HG03354 (cell line): ENCODE data around the gene TOMM6.

ENCODE experiments used
- ATAC-seq: cut with Tn5 transposase; IDR thresholded peaks from one replicate; pipeline ENCODE4 v1.9.1; 2021; ENCODE audit warnings: mild to moderate bottlenecking; ENCODE audit not compliant: unreplicated experiment, poor library complexity, severe bottlenecking

TOMM6 gene

DNA sequence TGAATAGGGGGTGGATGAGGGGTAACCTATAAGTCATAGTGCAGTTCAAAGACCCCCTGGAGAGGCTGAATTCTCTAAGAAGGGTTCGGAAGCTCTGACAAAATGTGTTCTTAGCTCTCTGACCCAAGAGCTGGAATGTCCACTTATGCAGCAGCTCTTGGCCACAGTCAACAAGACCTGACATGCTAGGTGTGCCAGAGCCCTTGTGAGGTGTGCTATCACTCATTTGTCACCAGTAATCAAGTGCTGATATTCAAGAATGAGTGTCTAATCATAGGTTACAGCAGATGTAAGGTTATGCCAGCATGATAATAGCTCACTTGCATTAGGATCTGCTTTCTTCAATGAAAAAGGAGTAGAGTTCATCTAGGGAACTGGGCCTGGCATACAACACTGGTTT, 28.1 kb downstream of the TOMM6 start:
- ATAC-seq, result no peak

DNA sequence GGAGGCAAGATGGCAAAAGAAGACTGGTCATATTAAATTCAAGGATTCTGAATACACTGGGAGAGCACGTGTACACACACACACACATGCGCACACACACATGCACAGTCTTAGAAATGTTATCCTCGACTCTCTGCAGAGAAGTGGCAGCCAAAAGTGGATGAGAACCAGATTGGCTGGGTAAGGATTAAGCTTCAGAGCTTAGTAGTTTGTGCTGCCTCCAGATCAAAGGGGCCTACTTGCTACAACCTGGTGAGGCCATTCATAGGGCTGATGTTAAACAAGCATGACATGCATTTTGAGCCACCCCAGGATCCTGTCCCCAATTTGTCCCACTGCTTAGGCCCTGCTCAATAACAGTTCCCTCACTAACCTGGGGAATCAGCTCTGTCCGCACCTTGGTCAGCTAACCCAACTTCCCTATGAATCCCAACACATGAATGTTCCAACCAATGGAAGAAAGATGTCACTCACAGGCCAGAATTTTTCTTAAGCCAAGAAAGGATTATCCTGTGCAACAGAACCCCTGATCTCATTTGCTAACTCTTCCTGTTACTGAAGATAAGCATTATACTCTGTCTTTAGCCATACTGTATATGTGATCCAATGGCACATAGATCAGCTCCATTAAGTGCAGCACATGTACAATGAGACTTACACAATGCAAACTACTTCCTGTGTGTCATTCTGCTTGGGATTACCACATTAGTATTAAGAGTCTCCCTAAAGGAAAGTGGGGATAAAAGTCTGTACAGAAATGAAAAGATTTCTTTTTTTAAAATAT, 31.0 kb downstream of the TOMM6 start:
- ATAC-seq, result no peak

DNA sequence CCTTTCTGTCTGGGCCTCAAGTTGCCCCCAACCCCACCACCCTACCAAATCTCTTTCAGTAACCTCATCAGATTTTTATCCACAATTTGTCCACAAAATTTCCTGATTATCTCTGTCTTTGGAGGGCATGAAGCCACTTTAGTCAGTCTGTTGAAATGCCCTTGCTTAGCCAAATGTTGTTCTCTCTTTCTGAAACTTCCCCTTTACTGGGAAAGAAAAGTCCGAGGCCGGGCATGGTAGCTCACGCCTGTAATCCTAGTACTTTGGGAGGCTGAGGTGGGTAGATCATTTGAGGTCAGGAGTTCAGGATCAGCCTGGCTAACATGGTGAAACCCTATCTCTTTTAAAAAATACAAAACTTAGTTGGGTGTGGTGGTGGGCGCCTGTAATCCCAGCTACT, 33.8 kb downstream of the TOMM6 start:
- no peak for ATAC-seq

DNA sequence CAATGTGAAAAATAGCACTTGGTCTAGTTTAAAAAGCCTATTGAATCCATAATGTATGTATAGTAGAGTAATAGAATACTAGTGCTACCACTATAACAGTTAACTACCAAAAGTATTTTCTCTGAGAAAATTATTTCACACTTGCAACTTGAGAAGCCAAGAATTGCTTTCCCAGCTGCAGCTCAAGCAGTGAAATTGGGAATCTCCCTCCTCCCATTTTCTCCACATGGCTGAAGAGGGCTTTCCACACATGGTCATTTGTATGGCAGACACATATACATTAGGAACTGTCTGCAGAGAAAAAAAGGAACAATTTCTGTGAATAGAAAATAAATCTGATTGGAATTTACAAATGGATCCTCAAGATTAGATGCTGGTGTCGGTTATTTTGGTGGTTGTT, 34.5 kb downstream of the TOMM6 start:
- ATAC-seq, result no peak

DNA sequence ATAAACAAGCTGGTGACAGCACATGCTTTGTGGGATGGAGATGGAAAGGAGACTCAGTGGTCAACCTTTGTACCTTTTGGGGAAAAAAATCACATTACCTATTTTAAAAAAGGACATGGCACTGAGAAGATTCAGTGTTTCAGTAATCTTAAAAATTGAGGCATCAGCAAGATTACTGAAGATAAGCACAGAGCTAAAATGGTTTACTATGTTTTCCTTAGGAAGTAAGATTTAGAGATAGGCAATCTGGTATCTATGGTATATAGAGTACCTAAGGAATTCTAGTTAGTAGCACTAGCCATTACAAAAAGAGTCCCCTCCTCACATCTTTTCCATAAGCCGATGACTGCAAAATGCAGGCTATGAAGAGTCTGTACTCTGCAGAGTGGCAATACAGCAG, 35.7 kb downstream of the TOMM6 start:
- no peak for ATAC-seq

DNA sequence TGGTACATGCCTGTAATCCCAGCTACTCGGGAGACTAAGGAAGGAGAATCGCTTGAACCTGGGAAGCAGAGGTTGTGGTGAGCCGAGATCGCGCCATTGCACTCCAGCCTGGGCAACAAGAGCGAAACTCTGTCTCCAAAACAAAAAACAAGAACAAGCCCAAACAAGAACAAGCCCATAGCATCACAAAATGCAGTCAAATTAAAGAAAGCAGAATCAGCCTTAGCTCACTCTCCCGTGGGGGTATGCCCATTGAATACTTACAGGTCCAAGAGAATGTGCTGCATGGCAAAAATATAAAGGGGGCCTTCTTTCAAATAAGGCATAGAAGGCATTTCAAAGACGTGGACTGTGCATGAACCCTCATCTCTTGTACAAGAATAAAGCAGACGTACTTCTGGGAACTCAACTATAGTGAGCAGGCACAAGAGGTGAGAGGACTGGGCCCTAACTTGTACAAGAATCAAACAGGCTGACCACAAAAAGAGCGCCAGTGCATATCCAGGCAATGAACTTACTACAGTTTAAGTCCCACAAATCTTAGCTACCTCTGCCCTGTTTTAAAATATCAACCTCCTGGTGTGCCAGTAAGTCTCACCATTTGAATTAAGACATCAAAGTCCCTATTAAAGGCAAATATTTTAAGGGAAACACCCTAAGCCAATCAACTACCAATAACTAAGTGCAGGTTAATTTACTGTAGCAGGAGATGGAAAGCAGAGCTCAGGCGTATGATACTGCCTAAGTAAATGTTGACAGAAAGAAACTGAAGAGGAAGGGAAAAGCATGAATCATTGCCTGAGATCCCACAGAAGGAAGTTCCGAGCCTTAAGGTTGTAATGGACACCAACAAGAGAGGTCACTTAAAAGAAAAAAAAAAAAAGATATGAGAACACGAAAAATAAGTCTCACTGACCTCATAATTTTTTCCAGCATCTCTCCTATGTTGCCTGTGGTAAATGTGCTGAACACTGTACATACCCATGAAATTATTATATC, 37.4 kb downstream of the TOMM6 start:
- ATAC-seq, result no peak

DNA sequence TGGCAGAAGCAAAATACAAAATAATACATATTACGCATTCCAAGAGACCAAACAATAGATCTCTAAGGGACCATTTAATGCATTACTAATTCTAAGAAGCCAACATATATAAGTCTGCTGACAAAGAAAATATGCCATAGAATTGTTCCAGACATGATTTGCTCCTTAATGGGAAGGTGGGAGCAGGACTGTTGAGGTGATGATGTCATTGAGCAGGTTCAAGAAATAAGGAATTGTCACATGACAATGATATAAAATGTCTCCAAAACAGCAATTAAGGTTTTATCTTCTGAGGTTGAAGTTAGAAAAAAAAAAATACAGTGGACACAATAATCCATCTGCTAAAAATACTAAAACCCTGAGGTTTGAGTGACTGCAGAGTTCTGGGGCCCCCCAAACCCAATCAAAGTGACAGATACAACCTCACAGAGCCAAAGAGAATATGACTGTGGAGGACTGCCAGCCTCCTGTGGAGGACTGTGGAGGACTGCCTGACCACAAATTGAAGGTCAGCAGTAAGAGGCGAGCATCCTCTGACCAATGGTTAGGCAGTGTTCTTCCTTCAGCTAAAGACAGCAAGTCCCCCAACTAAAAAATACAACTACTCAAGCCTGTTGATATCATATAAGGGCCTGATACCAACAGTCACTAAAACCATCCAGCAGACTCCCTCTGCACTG, 39.0 kb downstream of the TOMM6 start:
- ATAC-seq, result no peak

DNA sequence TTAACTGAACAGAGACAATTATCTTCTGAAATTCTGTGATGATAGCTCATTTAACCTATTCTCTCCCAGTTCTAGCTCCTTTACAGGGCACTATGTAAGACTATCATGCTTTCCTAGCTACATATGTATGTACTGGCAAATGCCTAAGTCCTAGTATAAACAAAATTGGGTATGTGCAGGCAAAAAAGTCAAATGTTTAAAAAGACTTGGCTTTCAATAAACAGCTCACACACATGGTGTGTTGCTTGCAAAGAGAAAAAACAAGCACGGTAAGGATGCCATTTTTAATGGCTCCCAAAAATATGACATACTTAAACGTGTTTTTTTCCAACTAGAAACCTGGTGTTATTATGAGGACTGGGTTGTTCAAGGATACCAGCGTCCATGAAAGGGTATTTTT, 44.8 kb downstream of the TOMM6 start:
- no peak for ATAC-seq

DNA sequence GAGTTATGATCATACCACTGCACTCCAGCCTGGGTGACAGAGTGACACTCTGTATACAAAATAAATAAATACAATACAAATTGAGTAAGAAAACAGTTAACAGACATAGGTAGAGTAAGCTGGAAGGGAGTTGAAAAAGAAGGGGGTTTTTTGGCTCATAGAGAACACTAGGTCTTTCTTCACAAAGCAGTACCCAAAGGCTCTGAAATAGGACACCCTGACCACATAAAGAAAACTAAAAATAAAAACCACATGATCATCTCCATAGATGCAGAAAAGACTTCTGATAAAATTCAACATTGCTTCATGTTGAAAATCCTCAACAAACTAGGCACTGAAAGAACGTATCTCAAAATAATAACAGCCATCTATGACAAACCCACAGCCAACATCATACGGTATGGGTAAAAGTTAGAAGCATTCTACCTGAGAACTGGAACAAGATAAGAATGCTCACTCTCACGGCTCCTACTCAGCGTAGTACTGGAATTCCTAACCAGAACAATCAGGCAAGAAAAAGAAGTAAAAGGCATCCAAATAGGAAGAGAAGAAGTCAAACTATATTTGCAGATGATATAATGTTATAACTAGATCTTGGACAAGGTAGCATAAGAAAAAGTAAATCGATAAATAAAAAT, 48.6 kb downstream of the TOMM6 start:
- no peak for ATAC-seq

DNA sequence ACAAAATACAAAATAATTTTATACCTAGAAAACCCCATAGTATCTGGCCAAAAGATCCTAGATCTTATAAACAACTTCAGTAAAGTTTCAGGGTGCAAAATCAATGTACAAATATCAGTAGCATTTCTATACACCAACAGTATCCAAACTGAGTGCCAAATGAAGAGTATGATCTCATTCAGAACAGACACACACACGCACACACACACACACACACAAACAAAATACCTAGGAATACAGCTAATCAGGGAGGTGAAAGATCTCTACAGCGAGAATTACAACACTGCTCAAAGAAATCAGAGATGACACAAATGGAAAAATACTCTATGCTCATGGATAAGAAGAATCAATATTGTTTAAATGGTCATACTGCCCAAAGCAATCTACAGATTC, 49.2 kb downstream of the TOMM6 start:
- no peak for ATAC-seq
